Breast epithelium (tissue), 4 donors: Measurements from ENCODE around the gene TFPI2. TPM values are rescaled to one million over a fixed set of nuclear protein-coding genes. Genes with fewer than 3 reads are reported as not detected.
"Not testable (repeated sequence)": the region's sequence is repeated elsewhere in the genome, so short reads cannot be mapped to it uniquely, and the experiment has no call there.

ENCODE experiments used
- DNase-seq, 2 donors: peaks; one replicate each; pipeline ENCODE4 v3.0.0-alpha.2; 2019; ENCODE audit warnings: low spot score in 2 of 2
- H3K27ac ChIP-seq, 2 donors: fragments of 200-600 bp; sonication (generic) in 1 of 2; one replicate each; pipeline ENCODE4 v1.5.1; 2016 to 2019; ENCODE audit warnings: mild to moderate bottlenecking in 1 of 2
- H3K27me3 ChIP-seq, 2 donors: fragments of 200-600 bp; sonication (generic) in 1 of 2; one replicate each; pipeline versions ENCODE4 v1.5.1 to v1.6.0; 2017 to 2019; ENCODE audit warnings: control low read depth in 1 of 2, mild to moderate bottlenecking in 1 of 2
- H3K36me3 ChIP-seq: fragments of 200-600 bp; one replicate; pipeline ENCODE4 v1.5.1; 2019
- H3K4me1 ChIP-seq, 2 donors: fragments of 200-600 bp; sonication (generic); one replicate each; pipeline ENCODE4 v1.5.1; 2016 to 2019; ENCODE audit warnings: control low read depth in 1 of 2
- H3K4me3 ChIP-seq, 3 donors: fragments of 200-600 bp; sonication (generic); 1 replicate in 2 of 3; 2 replicates in 1 of 3; pipeline ENCODE4 v1.5.1; 2016 to 2019; ENCODE audit warnings: mild to moderate bottlenecking in 3 of 3, moderate library complexity in 2 of 3
- H3K9me3 ChIP-seq, 2 donors: fragments of 200-600 bp; sonication (generic) in 1 of 2; one replicate each; pipeline ENCODE4 v1.5.1; 2016 to 2019; ENCODE audit warnings: control low read depth in 1 of 2
- CTCF ChIP-seq, 3 donors: fragments of 450-650 bp; IDR thresholded peaks; one replicate each; pipeline ENCODE4 v1.5.1; 2016 to 2017; ENCODE audit warnings: antibody characterized with exemption in 3 of 3, mild to moderate bottlenecking in 3 of 3, moderate library complexity in 3 of 3
- POLR2A ChIP-seq: fragments of 450-650 bp; IDR thresholded peaks from one replicate; pipeline ENCODE4 v1.6.1; 2016; ENCODE audit warnings: antibody characterized with exemption, mild to moderate bottlenecking, moderate library complexity
- POLR2AphosphoS5 ChIP-seq, 3 donors: sonication (generic); formaldehyde crosslinking; IDR thresholded peaks; one replicate each; pipeline ENCODE4 v1.6.1; 2017; ENCODE audit warnings: antibody characterized with exemption in 3 of 3
- intact Hi-C: fragments of 100-400 bp; cut with DNase I; formaldehyde crosslinking; loops from one replicate; pipeline ENCODE4 v1.15.1; 2023; ENCODE audit warnings: low total_unique reads
- total RNA-seq, 3 donors: library from RNA; depleted of rRNA; stranded (reverse); fragments of >200 nt; gene quantifications; one replicate each; pipeline ENCODE4 v1.1.0, GENCODE V29; 2016

Gene TFPI2
- total RNA-seq, 3 donors from 2014 or later, result 1.8 to 223 (median 46.7) TPM

- no peak for DNase-seq
- intact Hi-C loops, result no loop called here
- TF ChIP-seq POLR2A, result no peak
- TF ChIP-seq POLR2AphosphoS5 (IDR thresholded peaks at IDR 0.05), result no peak
- TF ChIP-seq CTCF (IDR thresholded peaks at IDR 0.05), result no peak
- no peaks in the 10 kb centered on the region for H3K9me3 ChIP-seq
- H3K27ac ChIP-seq, result peak overlapping the region; percentile 40 to 45
- H3K36me3 ChIP-seq, result no peaks in the 10 kb centered on the region
- H3K4me1 ChIP-seq, result no peaks in the 10 kb centered on the region
- no peaks in the 10 kb centered on the region for H3K27me3 ChIP-seq
- peak overlapping the region in 2 of 3 donors; percentile 11 to 35 for H3K4me3 ChIP-seq
These were observed 24.1 kb upstream of the TFPI2 start for GRCh38 chr7:93914581-93915066.

GRCh38 chr7:93913197-93913596 lies 22.6 kb upstream of the TFPI2 start:
- TF ChIP-seq POLR2A (no peak), POLR2AphosphoS5 (IDR thresholded peaks at IDR 0.05) (no peak), CTCF (IDR thresholded peaks at IDR 0.05) (no peak)
- no peak overlapping the region for H3K4me3 ChIP-seq
- DNase-seq, result no peak
- H3K4me1 ChIP-seq, result no peaks in the 10 kb centered on the region
- H3K27ac ChIP-seq, result peak overlapping the region in 1 of 2 donors; percentile 43
- H3K27me3 ChIP-seq, result no peaks in the 10 kb centered on the region
- intact Hi-C loops, result no loop called here
- H3K36me3 ChIP-seq, result no peaks in the 10 kb centered on the region
- H3K9me3 ChIP-seq, result no peaks in the 10 kb centered on the region

- H3K36me3 ChIP-seq, DNase-seq, H3K4me3 ChIP-seq, H3K27ac ChIP-seq, intact Hi-C loops, H3K4me1 ChIP-seq, H3K27me3 ChIP-seq, H3K9me3 ChIP-seq: not testable (repeated sequence)
These were observed 21.1 kb upstream of the TFPI2 start for GRCh38 chr7:93911661-93912060.

DNA sequence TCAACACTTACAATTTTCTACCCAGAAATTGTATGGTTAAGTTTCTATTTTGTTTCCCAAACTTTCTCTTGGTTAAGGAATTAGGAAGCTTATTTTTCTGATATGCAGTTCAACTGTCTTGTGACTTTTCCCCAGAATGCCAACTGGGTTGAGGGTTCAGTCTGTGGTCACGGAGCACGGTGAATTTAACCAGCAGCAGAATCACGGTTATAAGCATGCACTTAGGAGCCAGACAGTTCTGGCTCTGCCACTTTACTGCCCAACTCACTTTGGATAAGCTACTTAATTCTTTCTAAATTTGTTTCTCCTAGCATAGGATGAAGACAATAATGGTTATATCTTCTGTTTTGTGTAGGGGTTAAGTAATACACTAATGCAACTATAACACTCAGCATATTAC lies 20.7 kb upstream of the TFPI2 start:
- DNase-seq, H3K27me3 ChIP-seq, H3K9me3 ChIP-seq, H3K4me1 ChIP-seq, H3K36me3 ChIP-seq, H3K27ac ChIP-seq, H3K4me3 ChIP-seq, intact Hi-C loops: not testable (repeated sequence)

DNA sequence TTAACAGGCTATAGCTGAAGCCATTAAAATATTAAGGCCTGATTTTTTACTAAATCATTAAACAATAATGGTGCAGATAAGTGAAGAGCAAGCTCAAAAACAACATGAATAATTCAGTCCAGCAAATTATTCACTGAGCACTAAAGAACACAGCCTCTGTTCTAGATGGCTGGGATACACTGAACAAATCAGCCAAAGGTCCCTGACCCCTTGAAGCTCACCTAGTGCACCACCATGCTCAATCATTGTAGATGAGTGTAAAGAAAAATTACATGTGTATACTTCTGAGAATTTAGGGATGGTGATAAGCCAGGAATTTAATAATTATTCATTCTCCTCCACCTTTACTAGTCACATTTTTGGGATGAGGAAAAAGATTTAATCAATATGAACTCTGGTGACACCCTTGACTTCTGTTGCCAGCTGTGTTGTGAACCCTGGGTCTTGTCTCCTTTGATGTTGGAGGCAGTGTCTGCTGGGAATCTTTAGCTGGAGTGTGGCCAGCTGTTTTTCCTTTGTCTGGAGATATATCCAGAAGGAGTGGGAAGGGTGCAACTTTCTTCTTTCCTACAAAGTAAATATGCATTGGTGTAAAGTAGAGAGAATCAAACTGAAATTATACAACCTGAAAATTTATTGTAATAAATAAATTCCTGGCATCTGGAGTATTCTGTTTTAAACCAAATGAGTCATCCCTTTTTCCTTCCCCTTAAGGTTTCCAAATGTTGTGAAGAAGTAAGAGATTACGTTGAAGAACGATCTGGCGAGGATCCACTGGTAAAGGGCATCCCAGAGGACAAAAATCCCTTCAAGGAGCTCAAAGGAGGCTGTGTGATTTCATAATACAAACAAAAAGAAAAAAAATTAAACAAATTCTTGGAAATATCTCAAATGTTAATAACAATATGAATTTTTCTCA lies 19.8 kb upstream of the TFPI2 start:
- no peak for DNase-seq
- TF ChIP-seq CTCF (IDR thresholded peaks at IDR 0.05) (no peak), POLR2A (no peak), POLR2AphosphoS5 (IDR thresholded peaks at IDR 0.05) (peak in 1 of 3 donors; percentile 65)
- no peaks in the 10 kb centered on the region for H3K36me3 ChIP-seq
- intact Hi-C loops, result no loop called here
- H3K27ac ChIP-seq, result peak overlapping the region in 1 of 2 donors; percentile 70
- H3K9me3 ChIP-seq, result no peaks in the 10 kb centered on the region
- H3K4me1 ChIP-seq, result no peaks in the 10 kb centered on the region
- H3K27me3 ChIP-seq, result no peaks in the 10 kb centered on the region
- H3K4me3 ChIP-seq, result no peak overlapping the region

- no peaks in the 10 kb centered on the region for H3K36me3 ChIP-seq
- H3K4me3 ChIP-seq, result no peak within 1 kb of the TSS
- no peak for DNase-seq
- intact Hi-C loops, result no loop called here
- no peaks in the 10 kb centered on the region for H3K9me3 ChIP-seq
- H3K27me3 ChIP-seq, result no peaks in the 10 kb centered on the region
- TF ChIP-seq POLR2A, result no peak
- no peak for TF ChIP-seq CTCF (IDR thresholded peaks at IDR 0.05)
- no peak for TF ChIP-seq POLR2AphosphoS5 (IDR thresholded peaks at IDR 0.05)
- no peak within 1 kb of the TSS for H3K27ac ChIP-seq
- H3K4me1 ChIP-seq, result no peaks in the 10 kb centered on the region
These were observed 15.7 kb upstream of the TFPI2 start, which contains the start of gene GNGT1 for GRCh38 chr7:93906267-93906666. TSS of gene GNGT1 (plus strand) at chr7:93906567. CDS start at chr7:93906747, 180 bp downstream.
